ENCODE measurements around the gene SS18. TPM values are rescaled to one million over a fixed set of nuclear protein-coding genes. Genes with fewer than 3 reads are reported as not detected.

SS18 gene
- total RNA-seq, 4 donors from 2014 or later = 140 to 386 (median 207) TPM

- Histone ChIP-seq H3K4me3 (no peak overlapping the region), H3K36me3 (peaks cover 14% of the 10 kb centered on the region), H3K27ac (no peak overlapping the region), H3K4me1 (no peaks in the 10 kb centered on the region), H3K9me3 (no peaks in the 10 kb centered on the region), H3K27me3 (no peaks in the 10 kb centered on the region)
- DNase-seq (ENCODE audit: low spot score in 2 of 2) = no peak
- TF ChIP-seq POLR2A (IDR thresholded peaks at IDR 0.05) (no peak), CTCF (IDR thresholded peaks at IDR 0.05) (no peak), POLR2AphosphoS5 (IDR thresholded peaks at IDR 0.05) (no peak), EP300 (IDR thresholded peaks at IDR 0.05) (no peak)
These were observed 43.9 kb downstream of the SS18 start for GRCh38 chr18:26046419-26047077.

- Histone ChIP-seq H3K9me3 (no peaks in the 10 kb centered on the region), H3K4me1 (peaks cover 9% of the 10 kb centered on the region), H3K4me3 (no peak overlapping the region), H3K27ac (no peak overlapping the region), H3K27me3 (no peaks in the 10 kb centered on the region), H3K36me3 (peaks cover 3% of the 10 kb centered on the region)
- no peak for TF ChIP-seq POLR2AphosphoS5 (IDR thresholded peaks at IDR 0.05)
- no peak for TF ChIP-seq POLR2A (IDR thresholded peaks at IDR 0.05)
- TF ChIP-seq EP300 (IDR thresholded peaks at IDR 0.05) = no peak
- TF ChIP-seq CTCF (IDR thresholded peaks at IDR 0.05) = no peak
- DNase-seq (ENCODE audit: low spot score in 2 of 2) = no peak
- 98% methylated on average over 3 of the region's 3 CpGs for WGBS
These were observed 45.6 kb downstream of the SS18 start for GRCh38 chr18:26044807-26045206.

GRCh38 chr18:26040051-26040656 is 50.3 kb downstream of the SS18 start:
- Histone ChIP-seq H3K4me1 (peaks cover 11% of the 10 kb centered on the region), H3K36me3 (peaks cover 16% of the 10 kb centered on the region), H3K27ac (no peak overlapping the region), H3K4me3 (no peak overlapping the region), H3K27me3 (no peaks in the 10 kb centered on the region), H3K9me3 (no peaks in the 10 kb centered on the region)
- WGBS = 64% methylated on average over 1 of the region's 1 CpG
- TF ChIP-seq CTCF (IDR thresholded peaks at IDR 0.05) = no peak
- no peak for TF ChIP-seq EP300 (IDR thresholded peaks at IDR 0.05)
- no peak for TF ChIP-seq POLR2AphosphoS5 (IDR thresholded peaks at IDR 0.05)
- no peak for TF ChIP-seq POLR2A (IDR thresholded peaks at IDR 0.05)
- DNase-seq (ENCODE audit: low spot score in 2 of 2) = no peak

GRCh38 chr18:26039203-26039602 is 51.2 kb downstream of the SS18 start:
- H3K27me3 ChIP-seq = no peaks in the 10 kb centered on the region
- 97% methylated on average over 1 of the region's 1 CpG for WGBS
- peaks cover 11% of the 10 kb centered on the region for H3K4me1 ChIP-seq

More at GRCh38 chr18:26039203-26039602, 51.2 kb downstream of the SS18 start:
- no peak for TF ChIP-seq EP300 (IDR thresholded peaks at IDR 0.05)
- no peak for TF ChIP-seq POLR2AphosphoS5 (IDR thresholded peaks at IDR 0.05)
- no peak for TF ChIP-seq CTCF (IDR thresholded peaks at IDR 0.05)
- TF ChIP-seq POLR2A (IDR thresholded peaks at IDR 0.05) = no peak
- Histone ChIP-seq H3K36me3 (peaks cover 24% of the 10 kb centered on the region), H3K4me3 (no peak overlapping the region), H3K27ac (no peak overlapping the region), H3K9me3 (no peaks in the 10 kb centered on the region)
- DNase-seq (ENCODE audit: low spot score in 2 of 2) = no peak

Measured in suprapubic skin (tissue), 4 donors.